DMS153 (cell line): ENCODE measurements around the gene TMCC3.
"Not testable (repeated sequence)": the region's sequence is repeated elsewhere in the genome, so short reads cannot be mapped to it uniquely, and the experiment has no call there.

Experiments
- DNase-seq: peaks from one replicate; lab custom pipeline; 2025; lab: John Stamatoyannopoulos, UW

The TMCC3 gene, protein sequence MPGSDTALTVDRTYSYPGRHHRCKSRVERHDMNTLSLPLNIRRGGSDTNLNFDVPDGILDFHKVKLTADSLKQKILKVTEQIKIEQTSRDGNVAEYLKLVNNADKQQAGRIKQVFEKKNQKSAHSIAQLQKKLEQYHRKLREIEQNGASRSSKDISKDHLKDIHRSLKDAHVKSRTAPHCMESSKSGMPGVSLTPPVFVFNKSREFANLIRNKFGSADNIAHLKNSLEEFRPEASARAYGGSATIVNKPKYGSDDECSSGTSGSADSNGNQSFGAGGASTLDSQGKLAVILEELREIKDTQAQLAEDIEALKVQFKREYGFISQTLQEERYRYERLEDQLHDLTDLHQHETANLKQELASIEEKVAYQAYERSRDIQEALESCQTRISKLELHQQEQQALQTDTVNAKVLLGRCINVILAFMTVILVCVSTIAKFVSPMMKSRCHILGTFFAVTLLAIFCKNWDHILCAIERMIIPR

DNA sequence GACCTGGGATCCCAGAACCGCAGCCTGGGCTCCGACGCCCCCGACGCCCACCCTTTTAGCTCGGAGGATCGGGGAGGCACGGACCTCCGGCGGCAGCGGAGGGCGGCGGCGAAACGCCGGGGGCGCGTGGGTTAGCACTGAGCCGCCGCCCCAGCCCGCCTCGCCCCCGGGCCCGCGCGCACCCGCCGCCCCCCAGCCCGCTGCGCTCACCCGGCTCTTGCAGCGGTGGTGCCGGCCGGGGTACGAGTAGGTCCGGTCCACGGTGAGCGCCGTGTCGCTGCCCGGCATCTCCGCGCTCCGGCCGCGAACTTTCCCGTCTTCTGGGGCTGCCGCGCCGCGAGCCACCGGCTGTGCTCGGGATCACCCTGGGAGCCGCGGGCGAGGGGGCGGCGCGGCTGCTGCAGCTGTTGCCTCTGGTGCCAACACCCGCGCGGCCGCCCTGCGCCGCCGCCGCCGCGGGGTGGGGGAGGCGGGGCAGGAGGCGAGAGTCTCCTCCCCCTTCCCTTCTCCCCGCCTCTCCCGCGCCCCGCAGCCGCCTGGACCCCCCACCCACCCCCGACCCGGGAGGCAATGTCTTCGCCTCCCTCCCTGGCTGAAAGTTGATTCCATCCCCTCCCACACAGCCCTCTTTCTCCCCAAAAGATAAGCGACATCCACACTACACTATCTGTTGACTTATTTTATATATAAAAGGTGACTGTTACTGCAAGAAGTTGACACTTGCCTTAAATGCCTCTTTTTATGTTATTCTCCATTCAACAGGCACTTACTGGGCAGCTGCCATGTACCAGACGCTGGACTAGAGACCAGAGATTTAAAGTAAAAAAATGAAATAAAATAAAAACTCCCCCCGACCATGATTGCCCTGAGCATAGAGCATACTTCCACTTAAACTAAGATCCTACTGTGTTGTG, at the start of gene TMCC3:
TMCC3 (minus strand) TSS at position 415 of the 914 bp plus-strand sequence; CDS start at position 288, 127 bp downstream.
- no peak for DNase-seq

DNA sequence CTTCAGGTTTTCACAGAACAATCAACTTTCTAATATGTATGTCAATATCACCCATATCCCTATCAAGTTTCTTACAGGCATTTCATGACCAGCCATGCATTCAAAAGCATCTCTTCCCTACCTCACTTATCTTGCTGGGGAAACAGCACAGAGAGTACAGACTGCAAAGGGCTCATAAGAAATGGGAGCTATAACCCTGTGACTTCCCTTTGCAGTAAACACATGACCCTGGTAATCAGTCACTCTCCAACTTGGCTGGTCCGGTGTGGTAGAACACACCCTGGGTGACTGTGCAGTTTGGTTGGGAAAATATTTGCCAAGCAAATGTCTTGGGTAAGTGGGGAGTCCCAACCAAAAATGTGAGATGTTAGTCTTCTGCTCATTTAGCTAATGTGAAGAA, 49.4 kb upstream of the TMCC3 start:
- no peak for DNase-seq

DNA sequence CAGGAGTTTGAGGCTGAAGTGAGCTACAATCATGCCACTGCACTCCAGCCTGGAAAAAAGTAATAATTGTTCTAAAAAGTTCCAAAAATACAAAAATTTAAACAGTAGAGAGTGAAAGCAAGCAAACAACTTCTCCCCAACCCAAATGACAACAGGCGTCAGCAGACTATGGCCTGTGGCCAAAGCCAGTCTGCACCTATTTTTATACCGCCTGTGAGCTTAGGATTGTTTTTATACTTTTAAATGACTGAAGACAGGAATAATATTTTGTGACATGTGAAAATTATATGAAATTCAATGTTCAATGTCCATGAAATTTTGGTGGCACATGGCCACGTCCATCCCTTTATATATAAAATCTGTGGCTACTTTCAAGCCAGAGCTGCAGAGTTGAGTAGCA, 48.2 kb upstream of the TMCC3 start:
- DNase-seq = no peak

DNA sequence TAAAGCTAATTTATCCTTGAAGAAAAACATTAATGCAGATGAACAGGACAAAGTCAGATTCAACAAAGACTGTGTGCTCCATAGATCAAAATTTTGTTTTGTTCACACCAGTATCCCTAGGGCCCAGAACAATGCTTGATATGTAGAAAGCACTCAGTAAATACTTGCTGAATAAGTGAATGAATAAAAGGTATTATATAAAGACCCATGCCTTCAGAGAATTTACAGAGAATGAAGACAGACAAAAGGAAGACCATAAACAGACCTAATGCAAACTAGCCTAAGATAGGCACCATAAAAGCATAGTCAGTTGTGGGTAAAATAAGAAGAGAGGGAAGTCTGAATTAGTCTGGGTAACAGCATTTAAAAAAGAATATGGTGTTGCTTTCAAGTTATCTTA, 47.3 kb upstream of the TMCC3 start:
- no peak for DNase-seq

DNA sequence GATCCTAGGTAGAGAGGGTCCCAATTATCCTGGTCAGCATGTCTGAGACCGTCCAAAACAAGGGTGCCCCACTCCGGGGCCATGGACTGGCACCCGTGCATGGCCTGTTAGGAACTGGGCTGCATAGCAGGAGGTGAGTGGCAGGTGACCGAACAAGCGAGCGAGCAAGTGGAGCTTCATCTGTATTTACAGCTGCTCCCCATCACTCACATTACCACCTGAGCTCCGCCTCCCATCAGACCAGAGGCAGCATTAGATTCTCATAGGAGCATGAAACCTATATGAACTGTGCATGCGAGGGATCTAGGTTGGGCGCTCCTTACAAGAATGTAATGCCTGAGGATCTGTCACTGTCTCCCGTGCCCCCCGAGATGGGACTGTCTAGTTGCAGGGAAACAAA, 44.4 kb upstream of the TMCC3 start:
- no peak for DNase-seq

DNA sequence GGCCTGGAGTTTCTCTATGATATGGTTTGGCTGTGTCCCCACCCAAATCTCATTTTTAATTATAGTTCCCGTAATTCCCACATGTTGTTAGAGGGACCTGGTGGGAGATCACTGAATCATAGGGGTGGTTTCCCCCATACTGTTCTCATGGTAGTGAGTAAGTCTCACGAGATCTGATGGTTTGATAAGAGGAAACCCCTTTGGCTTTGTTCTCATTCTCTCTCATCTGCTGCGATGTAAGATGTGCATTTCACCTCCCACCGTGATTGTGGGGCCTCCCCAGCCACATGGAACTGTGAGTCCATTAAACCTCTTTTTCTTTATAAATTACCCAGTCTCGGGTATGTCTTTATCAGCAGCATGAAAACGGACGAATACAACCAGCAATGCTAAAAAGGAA, 42.5 kb upstream of the TMCC3 start:
- DNase-seq = not testable (repeated sequence)

DNA sequence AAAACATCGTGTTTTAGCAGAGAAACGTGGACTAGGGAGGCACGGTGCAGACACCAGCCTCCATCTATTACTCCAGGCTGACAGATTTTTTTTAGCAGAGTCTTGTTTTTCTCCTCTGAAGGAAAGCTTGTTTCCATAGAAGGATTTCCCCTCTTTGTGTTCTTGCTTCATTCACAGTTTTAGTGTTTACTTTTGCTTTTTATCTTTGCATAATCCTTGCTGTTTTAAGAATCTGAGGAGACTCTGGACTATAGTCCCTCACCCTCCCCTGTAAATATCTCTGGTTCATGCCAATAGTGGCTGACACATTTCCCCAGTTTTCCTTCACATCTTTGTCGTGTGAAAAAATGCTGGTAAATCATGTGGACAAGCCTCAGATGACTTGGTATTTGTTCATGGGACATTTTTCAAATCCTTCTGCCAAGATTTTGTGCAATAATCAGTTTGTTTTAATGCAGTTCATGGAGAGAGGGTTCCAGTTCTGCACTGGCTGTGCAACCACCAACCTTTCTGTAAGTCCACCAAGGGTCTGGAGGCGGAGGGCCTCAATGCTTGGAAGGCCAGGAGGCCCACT, 39.9 kb upstream of the TMCC3 start:
- DNase-seq = no peak

DNA sequence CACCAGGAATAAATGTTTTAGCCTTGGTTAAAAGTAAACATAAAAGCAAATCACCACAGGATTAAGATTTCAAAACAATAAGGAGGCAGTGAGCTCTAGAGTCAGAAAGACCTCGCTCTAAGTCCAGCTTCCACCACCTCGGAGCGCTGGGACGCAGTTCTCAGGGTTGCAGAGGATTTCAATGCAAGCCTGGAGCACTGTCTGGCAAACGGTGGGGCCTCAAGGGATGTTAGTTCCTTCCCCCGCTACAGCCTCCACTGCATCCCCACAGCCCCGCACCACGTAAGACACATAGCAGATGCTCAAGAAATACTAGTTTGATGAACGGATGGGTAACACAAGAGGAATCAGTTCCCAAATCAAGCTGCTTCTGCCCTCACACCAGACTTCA, 39.3 kb upstream of the TMCC3 start:
- no peak for DNase-seq

DNA sequence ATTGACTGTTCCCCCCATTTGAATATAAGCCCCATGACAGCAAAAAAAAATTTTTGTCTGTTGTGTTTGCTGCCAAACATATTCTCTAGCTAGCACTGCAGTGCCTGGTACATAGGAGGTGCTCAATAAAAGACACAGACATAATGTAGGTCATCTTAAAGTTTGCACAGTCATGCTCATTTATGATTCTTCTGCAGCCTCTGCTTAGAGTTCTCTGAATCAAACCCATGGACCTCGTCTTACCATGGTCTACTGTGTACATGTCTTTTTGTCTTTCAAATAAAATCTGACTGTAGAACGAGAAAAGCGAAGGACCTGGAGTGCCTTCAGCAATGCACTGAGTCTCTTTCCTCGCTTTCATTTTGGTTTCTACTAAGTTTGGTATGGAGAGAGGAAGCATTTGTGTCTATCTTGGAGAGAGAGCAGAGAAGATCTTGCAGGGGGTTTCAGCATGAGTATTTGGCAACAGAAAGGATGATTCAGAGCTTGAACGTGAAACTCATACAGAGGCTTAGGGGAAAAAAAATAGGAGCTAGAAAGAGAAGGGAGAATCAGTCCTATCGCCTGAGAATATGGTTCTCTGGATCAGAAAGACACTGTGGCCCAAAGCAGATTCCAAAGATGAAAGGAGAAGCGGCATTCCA, 38.8 kb upstream of the TMCC3 start:
- DNase-seq = no peak

DNA sequence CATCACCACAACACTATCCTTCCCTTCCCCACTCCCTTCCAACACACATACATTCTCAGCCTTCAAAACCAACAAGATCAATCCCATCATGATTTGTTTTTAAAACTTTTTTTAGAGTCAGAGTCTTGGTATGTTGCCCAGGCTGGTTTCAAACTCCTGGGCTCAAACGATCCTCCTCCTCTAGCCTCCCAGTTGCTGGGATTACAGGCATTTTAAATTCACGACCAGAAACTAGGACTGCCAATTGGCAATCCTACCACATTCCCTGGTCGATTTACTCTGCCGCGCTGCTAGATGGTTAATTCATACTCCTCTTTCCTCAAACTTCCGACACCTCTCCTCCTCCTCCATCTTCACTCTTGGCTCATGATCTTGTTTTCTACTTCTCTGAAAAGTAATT, 37.5 kb upstream of the TMCC3 start:
- no peak for DNase-seq

DNA sequence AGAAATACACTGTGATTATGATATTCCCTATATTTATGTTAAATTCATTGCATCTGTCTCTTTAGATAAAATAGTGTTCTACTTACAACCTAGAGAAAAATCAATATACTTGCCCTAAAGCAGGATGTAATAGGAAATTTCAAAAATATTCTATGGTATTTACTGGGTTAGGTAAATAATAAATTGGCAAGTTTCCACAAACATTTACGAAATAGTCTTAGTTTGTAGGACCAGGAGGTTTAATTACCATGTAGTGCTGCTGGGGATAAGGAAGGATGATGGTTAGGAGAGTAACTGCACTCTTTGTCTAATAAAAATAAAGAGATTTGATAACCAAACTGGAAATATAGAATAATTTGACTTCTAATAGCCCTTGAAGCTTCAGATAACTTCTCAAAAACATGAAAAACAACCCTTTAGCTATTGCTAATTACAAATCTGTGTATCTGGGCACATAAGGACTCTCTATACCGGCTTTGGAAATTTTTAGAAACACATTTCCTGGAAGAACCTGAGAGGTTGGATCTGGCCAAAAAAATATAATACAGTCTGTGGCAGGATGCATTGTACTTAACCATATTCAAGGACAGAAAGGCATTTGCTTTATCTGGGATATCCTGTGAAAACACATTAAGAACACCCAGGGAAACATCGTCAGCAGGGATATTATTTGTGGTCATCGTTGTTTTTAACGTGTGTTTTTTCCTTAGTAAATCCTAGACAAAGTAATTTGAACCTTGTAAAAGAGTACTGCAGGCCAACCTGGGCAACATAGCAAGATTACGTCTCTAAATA, 36.7 kb upstream of the TMCC3 start:
- DNase-seq = peak; percentile 23

DNA sequence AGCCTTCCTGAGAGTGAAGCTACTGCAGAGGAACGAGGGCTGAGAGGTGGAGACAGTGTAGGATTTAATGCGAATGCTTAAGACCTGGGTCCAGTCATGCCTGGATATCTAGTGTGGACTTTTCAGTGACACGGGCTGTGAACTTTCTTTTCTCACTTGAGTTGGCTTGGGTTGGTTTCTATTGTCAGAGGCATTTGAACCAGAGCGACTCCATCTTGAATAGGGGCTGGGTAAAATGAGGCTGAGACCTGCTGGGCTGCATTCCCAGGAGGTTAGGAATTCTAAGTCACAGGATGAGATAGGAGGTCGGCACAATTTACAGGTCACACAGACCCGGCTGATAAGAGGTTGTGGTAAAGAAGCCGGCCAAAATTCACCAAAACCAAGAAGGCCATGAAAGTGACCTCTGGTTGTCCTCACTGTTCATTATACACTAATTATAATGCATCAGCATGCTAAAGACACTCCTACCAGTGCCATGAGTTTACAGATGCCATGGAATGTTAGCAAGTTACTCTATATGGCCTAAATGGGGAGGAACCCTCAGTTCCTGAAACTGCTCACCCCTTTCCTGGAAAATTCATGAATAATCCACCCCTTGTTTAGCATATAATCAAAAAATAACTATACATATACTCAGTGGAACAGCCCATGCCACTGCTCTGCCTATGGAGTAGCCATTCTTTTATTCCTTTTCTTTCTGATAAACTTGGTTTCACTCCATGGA, 34.2 kb upstream of the TMCC3 start:
- DNase-seq = no peak

DNA sequence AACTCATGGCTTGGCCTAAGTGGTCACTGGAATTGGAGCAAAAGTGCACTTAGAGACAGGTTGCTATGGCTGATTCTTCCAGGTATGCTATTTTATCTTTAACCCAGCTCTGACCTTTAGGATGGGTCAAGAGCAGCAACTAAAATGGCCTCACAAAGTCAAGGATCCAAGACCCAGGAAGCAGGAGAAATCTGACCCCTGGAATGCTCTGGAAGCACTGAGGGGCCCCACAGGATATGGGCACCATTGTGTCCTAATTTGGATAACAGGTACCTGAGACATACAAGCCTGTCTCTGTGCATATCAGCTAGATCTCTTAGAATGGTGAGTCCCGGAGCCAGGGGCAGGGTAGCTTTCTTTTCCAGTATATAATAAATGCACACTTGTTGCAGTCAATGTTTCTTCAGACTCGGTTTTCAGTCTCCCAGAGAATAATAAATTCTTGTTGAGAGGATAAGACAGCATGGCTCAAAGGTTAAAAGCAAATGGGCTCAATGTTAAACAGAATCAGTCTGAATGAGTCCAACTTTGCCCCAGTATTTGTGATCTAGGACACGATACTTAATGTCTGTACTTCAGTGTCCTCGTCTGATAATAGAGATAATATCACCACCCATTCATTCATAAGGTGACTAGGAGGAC, 29.3 kb upstream of the TMCC3 start:
- DNase-seq = no peak

DNA sequence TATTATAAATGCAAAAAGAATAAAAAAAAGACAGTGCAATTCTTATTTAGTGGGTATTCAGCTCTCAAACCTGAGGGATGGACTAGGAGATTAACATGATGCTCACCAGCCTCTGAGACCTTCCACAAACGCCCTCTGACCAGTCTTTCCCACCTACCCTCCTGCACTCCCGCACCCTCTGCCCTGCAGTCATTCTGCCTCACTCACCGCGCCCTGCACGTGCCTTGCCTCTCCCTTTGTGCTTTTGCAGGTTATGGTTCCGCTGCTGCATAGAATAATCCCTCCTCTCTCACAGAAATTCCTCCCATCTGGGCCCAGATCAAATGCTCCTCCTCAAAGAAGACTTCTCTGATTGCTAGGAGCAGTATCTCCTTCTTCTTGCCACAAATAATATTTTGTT, 28.5 kb upstream of the TMCC3 start:
- no peak for DNase-seq

DNA sequence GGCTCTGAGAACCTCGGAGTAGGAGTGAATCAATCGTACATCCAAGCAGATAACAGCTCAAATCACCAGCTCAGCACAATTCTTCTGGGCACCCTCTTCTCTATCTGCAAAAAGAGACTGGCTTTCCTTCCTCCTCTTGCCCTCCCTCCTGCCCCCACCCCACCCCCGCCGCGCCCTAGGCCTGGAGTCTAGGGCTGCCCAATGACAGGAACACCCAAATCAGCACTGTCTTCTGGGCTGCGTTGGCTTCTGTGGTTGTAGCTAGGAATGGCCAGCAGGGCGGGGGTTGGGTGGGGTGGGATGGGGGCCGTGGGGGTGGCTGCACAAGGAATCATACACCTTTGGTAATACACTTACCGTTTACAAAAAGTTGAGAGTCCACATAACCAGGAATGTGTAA, 28.0 kb upstream of the TMCC3 start:
- DNase-seq = no peak

DNA sequence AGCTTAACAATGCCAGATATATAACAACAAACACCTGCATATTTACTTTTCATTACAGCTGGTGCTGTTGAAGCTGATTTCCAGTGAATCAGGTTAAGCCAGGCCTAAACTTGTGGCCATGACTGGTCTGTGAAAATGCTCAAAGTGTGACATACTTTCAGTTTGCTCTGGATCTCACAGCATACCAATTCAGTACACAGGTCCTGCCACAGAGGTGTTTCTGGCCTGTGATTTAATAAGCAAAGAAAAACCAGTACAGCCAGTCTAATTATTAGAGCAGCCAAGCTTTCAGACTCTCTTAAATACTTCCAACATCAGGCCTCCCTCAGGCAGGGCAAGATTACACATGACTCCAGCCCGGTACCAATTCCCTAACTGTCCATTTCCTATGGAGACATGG, 27.4 kb upstream of the TMCC3 start:
- no peak for DNase-seq

DNA sequence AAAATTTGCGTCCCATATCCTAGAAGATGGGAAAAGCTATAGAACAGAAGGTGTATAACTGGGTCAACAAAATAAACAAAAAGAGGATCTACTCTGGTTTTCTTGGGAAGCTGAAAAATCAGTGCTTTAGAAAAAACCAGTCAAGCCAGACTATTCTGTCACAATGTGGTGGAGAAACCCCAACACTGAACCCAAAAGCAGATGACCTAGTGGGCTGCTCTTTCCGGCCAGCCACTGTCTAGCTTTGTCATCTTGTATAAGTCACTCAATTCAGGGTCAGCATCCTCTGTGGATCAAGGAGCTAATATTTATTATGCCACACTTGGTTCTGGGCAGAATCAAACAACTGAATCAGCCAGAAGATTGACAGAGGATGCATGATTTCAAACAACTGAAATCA, 26.6 kb upstream of the TMCC3 start:
- no peak for DNase-seq

DNA sequence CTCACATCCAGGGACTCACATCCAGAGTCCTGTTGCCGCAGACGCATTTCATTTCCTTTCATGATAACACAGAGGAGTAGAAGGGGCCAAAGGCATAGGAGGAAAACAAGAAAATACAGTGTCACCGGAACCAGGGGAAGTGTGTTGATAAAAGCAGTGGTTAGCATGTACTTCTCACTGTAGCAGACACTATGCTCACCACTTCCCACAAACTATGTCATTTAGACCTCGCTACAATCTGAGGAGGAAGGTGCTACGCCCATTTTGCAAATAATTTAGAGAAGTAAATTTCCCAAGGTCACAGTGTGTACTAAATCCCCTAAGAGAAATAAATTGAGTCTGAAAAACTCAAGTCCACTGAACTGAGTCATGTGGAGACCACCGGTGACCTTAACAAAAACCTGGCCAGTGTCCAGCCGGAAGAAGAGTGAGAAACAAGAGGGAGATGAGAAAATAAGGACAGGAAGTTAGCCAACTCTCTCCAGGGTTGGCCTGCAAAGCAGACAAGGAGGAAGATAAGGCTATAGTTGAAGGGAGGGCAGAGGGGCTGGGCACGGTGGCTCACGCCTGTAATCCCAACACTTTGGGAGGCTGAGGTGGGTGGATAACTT, 25.8 kb upstream of the TMCC3 start:
- DNase-seq = no peak

DNA sequence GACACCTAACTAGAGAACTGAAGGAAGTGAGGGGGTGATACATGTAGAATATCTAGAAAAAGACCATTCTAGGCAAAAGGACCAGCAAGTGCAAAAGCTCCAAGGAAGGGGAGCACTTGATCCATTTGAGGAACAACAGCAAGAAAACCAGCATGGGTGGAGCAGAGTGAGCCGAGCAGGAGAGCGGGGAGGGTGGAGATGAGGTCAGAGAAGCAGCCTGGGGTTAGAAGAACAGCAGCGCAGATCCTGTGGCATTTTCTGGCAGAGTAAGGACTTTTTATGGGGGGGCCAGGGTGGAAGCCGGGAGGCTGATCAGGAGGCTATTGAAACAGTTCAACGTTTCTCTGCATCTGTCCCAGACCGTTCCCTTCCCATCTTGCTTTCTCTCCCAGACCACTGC, 24.5 kb upstream of the TMCC3 start:
- DNase-seq = no peak

DNA sequence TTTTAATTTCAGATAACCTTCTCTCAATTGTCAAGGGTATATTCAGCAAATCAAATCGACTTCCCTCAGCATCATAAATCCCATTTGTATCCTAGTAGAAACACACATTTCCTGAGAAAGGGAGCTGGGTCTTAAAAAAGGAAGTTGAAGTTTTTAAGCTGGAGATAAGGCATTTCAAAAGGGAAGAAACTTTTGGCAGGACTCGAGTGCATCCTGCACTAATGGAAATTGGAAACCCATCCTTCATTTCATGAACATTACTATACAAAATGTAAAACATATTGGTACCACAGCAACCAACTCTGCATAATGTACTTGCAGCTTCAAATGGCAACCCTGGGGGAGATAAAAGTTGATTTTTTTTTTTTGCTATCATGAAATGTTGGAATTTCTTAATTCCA, 23.7 kb upstream of the TMCC3 start:
- DNase-seq = no peak
